SIG-M5 treated with dmso at 0.1 percent for 504 hours (cell line): ENCODE data around the gene TMED6.

Source experiments
- DNase-seq: peaks from one replicate; lab custom pipeline; 2025; ENCODE audit not compliant: unreplicated experiment; lab: John Stamatoyannopoulos, UW

TMED6 gene

GRCh38 chr16:69351309-69352027, at the start of gene TMED6:
Gene TMED6 (minus strand): TSS chr16:69351786. CDS start chr16:69351753, 33 bp downstream.
- DNase-seq: no peak

DNA sequence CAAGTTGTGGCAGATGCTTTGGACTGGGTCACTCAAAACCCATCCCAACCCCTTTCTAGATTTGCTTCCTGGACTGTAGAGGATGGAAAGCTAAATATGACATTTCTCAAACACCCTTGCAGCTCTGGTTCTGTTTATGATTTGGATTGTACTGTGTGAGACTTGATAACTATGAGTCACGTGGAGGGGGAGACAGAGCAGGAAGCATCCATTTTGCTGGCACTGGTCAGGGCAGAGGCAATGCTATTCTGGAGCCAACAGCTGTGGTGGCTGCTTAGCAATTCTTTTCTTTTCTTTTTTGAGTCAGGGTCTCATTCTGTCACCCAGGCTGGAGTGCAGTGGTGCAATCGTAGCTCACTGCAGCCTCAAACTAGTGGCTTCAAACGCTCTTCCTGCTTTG, 47.8 kb upstream of the TMED6 start:
- DNase-seq: no peak

- no peak for DNase-seq
Measured at GRCh38 chr16:69397821-69398521, 46.4 kb upstream of the TMED6 start.

GRCh38 chr16:69396187-69397061, 44.8 kb upstream of the TMED6 start:
- peak; percentile 96 for DNase-seq

DNA sequence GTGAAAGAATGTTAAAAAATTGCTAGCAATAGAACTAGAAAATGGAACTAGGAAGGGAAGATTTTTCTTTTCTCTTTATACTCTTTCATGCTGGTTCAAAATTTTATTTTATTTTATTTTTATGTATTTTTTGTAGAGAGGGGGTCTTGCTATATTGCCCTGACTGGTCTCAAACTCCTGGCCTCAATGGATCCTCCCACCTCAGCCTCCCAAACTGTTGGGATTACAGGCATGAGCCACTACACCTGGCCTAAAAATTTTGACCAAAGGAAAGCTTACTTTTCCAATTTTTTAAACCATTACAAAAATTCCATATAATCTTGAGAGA, 44.2 kb upstream of the TMED6 start:
- DNase-seq: no peak

DNA sequence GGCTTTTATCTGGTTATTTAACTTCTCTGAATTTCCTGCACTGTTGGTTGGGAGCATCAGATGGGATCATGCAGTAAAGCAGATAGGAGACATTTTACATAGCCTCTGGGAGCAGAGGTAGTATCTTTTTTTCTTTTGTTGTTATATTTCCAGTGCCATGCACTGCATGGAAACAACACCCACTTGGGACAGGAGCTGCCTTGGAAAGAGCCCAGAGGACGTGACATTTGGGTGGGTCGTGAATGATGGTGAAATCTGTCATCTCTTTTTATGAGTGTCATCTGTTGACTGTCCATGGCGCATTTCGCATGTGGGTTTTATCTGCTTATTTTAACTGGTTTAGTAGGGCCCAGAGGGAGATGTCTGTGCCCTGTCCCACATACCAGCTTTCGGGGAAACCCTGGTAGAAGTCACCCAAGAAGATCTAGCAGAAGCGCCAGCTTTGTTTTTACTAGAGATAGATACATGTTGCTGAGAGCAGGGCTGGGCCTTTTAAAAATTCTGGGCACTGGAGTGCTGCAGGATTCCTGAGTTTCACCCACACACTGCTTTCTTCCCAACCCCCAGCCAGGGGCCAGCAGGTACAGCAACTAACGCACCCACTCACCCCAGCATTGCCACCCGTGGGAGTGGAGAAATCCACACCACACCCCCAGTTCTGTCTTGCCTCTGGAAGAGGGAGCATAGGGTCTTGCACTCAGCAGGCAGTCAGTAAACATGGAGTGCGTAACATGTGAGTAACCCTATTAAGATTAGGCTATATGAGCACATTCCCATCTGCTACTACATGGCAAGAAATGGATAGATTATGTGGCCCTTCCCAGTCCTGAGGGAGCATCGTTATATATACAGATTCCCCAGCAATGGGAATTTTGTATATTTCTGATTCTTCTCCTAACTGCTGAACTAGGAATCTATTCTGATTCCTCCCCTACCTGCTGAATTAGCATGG, 42.6 kb upstream of the TMED6 start:
- DNase-seq: no peak

DNA sequence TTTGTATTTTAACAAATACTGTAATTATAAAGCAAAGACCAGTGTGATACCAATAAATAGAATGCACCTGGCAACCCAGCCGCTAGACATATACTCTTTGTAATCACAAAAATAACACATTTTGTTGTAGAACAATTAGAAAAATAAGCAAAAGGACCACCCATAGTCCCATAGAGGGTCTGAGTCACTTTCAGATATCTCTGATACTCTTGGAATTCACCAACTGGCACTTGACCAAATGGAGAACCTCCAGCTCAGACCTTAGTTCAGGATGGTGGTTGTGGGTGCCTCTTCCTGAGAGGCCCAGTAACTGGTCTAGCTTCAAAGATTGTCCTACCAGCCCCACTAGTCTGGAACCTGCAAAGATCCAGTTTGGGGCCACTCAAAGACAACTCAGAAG, 35.0 kb upstream of the TMED6 start:
- no peak for DNase-seq

DNA sequence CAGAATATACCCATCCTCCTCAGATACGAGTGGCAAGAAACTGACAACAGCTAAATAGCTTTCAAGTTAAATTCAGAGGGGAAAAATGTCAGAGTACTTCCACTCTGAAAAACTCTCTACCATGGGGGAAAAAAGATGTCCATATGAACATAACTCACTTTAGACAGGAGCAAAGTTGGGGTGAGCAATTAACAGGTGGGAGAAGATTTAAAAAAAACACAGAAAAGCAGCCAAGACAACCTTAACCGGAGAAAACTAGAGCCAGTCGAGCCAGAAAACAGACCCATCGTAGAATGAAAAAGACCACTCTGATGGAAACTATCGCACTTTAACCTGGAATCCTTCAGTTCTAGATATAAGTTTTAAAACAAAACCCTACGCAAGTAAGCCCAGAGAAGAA, 33.4 kb upstream of the TMED6 start:
- no peak for DNase-seq

GRCh38 chr16:69382421-69382820, 30.8 kb upstream of the TMED6 start:
- DNase-seq: no peak

DNA sequence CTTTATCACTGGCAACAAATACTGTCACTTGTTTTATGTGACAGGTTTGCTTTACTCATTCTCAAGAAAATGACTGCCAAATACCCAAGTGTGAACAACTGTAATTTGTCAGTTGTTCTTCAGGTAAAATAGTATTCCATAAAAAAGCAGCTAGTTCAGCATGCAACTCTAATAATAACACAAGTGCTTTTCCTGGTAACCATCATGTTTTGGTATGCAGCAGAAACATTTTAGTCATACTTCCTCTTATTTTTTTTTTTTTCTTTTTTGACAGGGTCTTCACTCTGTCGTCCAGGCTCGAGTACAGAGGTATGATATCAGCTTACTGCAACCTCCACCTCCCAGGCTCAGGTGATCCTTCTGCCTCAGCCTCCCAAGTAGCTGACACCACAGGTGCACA, 29.6 kb upstream of the TMED6 start:
- no peak for DNase-seq

GRCh38 chr16:69378760-69379159, 27.2 kb upstream of the TMED6 start:
- DNase-seq: no peak

GRCh38 chr16:69378036-69378435, 26.4 kb upstream of the TMED6 start:
- no peak for DNase-seq

DNA sequence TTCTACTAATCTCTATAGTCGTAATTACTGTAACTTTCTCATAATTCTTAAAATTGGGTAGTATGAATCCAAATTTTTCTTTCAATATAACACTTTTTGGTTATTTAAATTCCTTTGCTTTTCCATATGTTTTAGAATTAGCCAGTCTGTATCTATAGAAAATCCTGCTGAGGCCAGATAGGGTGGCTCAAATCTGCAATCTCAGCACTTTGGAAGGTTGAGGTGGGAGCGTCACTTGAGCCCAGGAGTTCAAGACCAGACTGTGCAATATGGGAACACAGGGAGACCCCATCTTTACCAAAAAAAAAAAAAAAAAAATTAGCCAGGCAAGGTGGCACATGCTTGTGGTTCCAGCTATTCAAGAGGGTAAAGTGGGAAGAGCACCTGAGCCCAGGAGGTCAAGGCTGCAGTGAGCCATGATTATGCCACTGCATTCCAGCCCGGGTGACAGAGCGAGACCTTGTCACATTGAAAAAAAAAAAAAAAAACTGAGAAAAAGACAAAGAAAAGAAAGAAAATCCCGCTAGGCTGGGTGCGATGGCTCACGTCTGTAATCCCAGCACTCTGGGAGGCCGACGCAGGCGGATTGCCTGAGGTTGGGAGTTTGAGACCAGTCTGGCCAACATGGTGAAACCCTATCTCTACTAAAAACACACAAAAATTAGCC, 24.9 kb upstream of the TMED6 start:
- no peak for DNase-seq

DNA sequence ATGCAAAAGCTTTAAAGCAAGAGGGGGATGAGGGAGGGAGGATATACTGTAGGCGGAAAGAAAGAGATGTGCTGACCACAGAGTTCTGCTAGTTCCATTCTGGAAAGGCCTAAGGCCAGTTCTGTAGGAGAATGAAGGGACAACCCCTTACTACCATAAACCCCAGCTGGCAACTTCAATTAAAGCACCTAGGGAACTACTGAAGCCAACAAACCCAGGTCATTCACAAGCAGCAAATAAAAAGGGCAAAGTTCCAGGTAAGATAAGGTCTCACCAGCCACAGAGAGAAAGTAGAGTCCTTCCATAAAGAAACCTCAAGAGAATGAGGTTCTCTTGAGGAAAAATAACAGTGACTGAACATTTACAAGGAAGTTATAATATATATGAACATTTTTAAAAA, 21.4 kb upstream of the TMED6 start:
- DNase-seq: no peak

DNA sequence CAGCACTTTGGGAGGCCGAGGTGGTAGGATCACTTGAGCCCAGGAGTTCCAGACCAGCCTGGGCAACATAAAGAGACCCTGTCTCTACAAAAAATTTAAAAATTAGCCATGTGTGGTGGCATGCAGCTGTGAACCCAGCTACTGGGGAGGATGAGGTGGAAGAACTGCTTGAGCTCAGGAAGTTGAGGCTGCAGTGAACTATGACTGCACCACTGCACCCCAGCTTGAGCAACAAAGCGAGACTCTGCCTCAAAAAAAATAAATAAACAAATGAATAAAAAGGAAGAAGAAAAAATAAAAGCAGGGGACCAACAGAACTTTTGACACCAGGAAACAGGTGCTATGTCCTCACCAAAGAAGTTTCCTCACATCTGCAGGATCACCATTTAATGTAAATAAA, 20.0 kb upstream of the TMED6 start:
- no peak for DNase-seq

GRCh38 chr16:69368866-69369265, 17.3 kb upstream of the TMED6 start:
- DNase-seq: no peak

- no peak for DNase-seq
Measured at GRCh38 chr16:69367980-69368379, 16.4 kb upstream of the TMED6 start.

DNA sequence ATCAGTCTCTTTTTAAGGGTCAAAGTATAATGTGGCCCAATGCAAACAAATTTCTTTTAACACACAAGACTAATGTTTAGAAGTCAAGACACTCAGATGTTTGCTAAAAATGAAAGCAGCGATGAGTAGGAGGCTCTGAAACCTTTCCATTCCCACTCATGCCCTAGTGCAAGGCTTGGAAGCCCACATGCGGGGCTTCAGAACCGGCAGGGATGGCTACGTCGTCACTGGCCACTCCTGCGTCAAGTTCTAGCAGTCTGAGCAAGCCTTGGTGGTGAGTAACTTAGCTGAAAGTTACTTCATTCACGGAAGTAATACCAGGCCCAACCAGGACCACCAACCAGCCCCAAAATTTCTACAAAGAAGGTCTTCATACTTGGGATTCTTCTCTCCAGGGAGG, 14.8 kb upstream of the TMED6 start:
- DNase-seq: no peak

- no peak for DNase-seq
Measured at GRCh38 chr16:69365901-69366300, 14.3 kb upstream of the TMED6 start.

GRCh38 chr16:69364088-69364487, 12.5 kb upstream of the TMED6 start:
- DNase-seq: no peak
